Stimulated activated CD4-positive, alpha-beta T cell treated with anti-CD3 and anti-CD28 coated beads, Interleukin-4, amount 100 ng/mL, for 1 hour (primary cell): ENCODE data around the gene GTF3C1.
"Not testable (repeated sequence)": the region's sequence is repeated elsewhere in the genome, so short reads cannot be mapped to it uniquely, and the experiment has no call there.

ENCODE experiments used
- DNase-seq: peaks from one replicate; pipeline ENCODE4 v3.0.0-alpha.2; 2020

GTF3C1 gene

GRCh38 chr16:27549746-27550581 is at the start of gene GTF3C1, which contains the start of gene KATNIP:
Gene GTF3C1 (minus strand): TSS chr16:27549913. CDS start chr16:27549890, 23 bp downstream.
Gene KATNIP (plus strand): TSS chr16:27550144. CDS start chr16:27550171, 27 bp downstream.
- DNase-seq: peak; percentile 100

DNA sequence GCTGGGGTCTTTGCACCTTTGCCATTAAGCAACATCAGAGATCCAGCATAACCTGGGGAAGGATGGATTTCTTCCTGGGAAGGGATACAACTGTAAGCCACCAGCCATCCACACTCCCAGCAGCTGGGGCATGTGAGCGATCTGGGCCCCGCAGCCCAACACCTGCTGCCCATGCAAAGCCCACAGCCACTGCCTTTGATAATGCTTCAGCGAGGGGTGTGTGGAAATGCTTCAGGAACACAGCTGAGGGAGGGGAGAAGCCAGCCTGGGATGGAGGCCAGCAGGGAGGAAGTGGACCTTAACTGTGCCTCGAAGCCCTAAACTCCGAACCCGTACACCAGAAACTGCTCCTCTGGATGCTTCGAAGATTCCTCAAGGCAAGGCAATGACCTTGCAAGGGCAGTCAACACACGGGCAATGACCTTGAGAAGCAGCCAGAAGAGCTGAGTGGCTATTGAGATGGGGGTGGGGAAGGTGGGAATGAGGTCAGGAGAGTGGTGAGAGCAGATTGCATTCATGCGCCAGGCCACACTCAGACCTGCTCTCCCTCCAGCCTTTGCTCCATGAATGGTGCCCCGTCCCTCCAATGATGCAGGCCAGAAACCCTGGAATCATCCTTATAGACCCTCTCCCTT is 49.3 kb upstream of the GTF3C1 start:
- no peak for DNase-seq

DNA sequence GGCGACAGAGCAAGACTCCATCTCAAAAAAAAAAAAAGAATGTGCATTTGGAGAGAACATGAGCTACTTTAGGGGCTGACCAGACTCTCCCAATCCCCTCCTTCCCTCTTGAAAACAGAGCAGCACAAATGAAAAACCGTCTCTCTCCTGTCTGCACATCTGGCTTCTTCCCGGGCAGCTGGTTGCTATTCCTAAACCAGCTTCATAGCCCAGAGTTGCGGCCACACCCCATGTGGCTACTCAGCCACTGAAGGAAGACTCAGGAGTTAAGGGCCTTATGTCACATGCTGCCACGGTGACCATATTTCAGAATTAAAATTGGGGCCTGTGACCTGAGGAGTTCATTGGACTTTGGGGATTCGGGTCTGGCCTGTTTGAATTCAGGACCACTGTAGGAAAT is 48.5 kb upstream of the GTF3C1 start:
- DNase-seq: no peak

DNA sequence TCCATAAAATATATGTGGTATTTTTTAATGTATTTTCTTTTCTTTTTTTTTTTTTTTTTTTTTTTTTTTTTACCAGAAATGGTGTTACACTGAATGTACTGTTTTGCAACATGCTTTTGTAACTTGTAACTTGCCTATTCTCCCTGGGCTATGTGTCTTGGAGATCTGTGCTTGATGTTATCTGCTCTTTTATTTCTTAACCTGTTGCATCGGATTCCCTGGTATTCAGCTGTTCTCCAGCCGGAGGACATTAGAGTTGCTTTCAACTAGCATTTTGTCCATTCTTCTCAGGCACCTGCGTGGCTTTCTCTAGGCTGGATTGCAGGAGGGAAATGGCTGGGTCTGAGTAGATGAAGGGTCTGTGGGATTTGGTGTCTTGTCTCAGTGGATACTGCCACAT is 47.6 kb upstream of the GTF3C1 start:
- DNase-seq: no peak

GRCh38 chr16:27596411-27596810 is 46.7 kb upstream of the GTF3C1 start:
- no peak for DNase-seq

DNA sequence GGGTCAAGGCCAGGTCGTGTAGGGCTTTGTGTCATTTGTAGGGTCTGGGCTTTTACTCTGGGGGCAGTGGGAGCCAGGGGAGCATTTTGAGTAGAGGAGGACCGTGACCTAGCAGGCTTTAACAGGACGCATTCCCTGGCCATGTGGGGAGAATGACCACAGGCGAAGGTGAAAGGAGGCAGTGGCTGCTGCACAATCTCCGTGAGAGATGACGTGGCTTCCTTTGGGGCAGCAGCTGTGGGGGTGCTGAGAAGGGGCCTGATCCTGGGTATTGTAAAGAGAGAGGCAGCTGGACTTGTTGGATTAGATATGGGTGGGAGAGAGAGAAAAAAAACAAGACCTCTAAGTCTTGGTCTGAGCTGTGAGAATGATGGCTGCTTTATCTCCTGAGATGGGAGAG is 46.3 kb upstream of the GTF3C1 start:
- no peak for DNase-seq

DNA sequence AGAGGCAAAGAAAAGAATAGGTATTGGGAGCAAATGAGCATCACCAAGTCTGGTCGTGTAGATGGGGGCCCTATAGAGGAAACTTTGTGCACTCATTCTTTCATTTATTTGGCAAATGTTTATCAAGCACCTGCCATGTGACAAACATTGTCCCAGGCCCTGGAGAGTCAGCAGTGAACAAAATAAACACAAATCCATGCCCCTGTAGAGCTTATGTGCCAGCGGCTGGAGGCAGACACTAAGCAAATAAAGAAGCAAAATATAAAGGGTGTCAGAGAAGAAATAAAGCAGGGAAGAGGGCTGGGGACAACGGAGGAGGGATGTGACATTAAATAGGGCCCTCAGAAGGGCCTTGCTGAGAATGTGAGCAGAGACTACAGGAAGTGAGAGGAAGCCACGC is 45.8 kb upstream of the GTF3C1 start:
- no peak for DNase-seq

DNA sequence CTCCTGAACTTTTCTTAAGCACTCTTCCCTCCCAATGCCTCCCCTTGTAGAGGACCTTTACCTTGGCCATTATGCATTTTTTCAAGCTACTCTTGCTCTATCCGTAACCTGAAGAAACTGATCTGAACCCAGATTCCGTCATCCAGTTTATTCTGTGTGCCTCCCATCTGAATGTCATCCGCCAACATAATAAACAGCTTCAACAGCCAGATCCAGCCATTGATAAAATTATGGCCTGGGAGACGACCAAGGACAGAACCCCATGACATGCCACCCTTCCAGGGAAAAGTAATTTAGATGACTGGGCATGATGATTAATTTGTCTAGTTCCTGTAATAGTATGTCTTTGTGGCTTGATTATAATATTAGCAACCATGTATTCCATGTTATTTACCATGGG is 42.1 kb upstream of the GTF3C1 start:
- no peak for DNase-seq

- DNase-seq: no peak
Measured at GRCh38 chr16:27588057-27588456, 38.3 kb upstream of the GTF3C1 start.

- DNase-seq: no peak
Measured at GRCh38 chr16:27586711-27587110, 37.0 kb upstream of the GTF3C1 start.

- DNase-seq: no peak
Measured at GRCh38 chr16:27585200-27585599, 35.5 kb upstream of the GTF3C1 start.

- DNase-seq: no peak
Measured at GRCh38 chr16:27583634-27584033, 33.9 kb upstream of the GTF3C1 start.

DNA sequence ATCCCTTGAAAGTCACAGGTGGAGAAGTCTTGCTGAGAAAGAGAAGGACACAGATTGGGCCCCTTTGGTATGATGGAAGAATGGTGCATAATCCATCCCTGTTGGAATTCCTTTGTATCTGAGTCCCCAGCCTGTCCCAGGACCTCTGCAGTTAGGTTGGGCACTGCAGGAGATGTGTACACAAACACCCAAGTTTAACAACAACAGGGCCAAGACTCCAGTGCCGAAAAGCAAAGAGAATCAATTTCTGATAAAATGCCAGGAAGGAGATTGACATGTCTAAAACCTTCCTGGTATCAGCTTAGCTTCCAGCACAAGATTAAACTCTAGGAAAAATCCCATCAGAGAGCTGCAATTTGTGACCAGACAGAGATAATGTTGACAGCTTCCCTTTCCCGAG is 33.2 kb upstream of the GTF3C1 start:
- no peak for DNase-seq

DNA sequence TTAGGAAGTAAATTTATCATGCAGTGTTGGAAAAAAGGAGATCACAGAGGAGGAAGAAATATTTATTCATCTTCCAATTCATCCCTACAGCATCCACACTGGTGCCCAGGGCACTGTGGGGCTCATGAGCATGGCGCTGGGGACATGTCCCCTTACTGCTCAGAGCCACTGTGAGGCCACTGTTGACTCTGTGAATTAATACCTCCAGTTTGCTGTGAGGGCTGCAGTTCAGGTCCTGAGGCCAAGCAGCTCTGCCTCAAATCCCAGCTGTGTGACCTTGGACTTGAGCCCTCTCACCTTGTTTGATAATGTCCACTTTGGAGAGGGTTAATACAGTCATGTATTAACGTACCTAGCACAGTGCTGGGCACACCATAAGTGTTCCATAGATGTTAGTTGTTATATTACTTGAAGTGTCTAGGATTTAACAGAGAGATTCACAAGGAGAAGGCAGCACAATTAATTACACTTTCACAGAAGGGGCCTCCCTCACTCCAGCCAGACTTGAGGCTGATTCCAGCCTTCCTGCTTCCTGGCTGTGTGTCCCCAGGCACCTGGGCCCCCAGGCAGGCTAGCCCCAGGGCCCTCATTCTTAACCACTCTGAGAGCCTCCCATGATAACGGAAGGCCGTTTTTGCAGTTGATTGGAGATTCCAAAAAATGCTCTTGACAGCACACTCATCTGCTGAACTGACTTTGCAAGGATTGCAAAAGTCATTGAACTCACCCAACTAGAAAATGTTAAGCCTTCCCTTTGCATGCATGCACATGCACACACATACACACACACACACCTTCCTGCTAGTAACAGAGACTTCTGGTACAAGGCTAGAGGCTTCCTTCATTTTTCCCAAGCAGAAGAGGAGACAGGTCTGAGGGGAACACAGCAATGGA is 29.6 kb upstream of the GTF3C1 start:
- no peak for DNase-seq

GRCh38 chr16:27576729-27577128 is 27.0 kb upstream of the GTF3C1 start:
- no peak for DNase-seq

DNA sequence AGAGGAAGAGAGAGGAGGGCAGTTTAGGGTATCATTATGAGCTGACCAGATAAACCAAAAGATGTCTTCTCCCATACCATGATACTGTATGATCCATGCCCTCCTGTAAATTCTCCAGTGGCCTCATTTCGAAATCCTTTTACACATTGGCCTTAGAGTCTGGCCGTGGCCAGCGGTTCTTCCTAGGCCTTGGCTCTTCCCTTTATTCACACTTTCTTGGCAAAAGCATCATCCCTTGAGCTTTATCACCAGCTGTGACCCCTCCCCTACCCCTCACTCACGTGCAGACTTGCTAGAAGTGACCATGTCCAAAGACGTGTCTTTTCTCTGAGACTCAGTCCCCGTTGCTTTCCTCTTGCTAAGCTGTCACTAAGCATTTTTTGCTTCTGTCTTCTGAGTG is 23.0 kb upstream of the GTF3C1 start:
- no peak for DNase-seq

DNA sequence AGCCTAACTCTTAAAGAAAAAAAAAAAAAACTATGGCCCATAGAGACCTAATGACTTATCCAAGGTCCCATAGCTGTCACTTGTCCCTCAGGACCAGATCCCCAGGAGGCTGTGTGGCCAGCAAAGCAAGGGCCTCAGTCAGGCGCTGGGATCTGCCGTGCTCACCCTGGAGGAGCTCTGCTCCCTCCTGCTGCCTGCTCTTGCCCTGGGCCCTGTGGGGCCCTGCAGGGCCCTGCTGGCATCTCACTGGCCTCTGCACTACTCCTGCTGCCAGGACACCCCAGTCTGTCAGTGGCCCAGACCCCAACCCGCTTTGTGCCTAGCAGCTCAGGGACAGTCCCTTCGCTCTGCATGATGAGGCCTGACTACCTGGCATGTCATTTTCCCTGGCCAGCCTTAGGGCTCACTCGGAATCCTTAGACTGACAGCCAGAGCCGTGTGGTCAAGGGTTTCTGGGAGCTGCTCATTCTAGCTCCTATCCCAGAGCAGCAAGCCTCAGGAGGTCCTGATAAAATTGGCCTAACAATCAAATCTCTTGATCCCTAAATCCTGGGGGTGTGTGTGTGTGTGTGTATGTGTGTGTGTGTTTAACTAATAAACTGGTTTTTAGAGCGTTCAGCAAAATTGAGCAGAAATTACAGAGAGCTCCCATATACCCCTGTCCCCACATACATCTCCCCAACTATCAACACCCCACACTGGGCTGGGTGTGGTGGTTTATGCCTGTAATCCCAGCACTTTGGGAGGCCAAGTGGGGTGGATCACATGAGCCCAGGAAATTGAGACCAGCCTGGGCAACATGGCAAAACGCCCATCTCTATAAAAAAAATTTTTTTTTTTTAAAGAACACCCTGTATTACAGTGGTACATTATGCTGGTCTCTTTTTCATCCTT is 22.0 kb upstream of the GTF3C1 start:
- no peak for DNase-seq

GRCh38 chr16:27570986-27571385 is 21.3 kb upstream of the GTF3C1 start:
- DNase-seq: not testable (repeated sequence)

- DNase-seq: no peak
Measured at GRCh38 chr16:27568077-27568476, 18.4 kb upstream of the GTF3C1 start.

GRCh38 chr16:27566417-27566816 is 16.7 kb upstream of the GTF3C1 start:
- no peak for DNase-seq

GRCh38 chr16:27564224-27564623 is 14.5 kb upstream of the GTF3C1 start:
- no peak for DNase-seq

GRCh38 chr16:27561216-27561615 is 11.5 kb upstream of the GTF3C1 start:
- DNase-seq: no peak
